Left colon (tissue), 2 donors: ENCODE results near the gene PAM16. TPM values are rescaled to one million over a fixed set of nuclear protein-coding genes. Genes with fewer than 3 reads are reported as not detected.

ENCODE experiments used
- ATAC-seq: fragments of 200-7000 bp; cut with Tn5 transposase; one replicate; pipeline ENCODE4 v1.9.1; 2020; ENCODE audit warnings: mild to moderate bottlenecking, moderate library complexity
- DNase-seq, 2 donors: peaks; one replicate each; pipeline ENCODE4 v3.0.0-alpha.2; 2020
- intact Hi-C, 2 donors: fragments of 100-400 bp; cut with DNase I in 1 of 2; cut with micrococcal nuclease in 1 of 2; formaldehyde crosslinking; loops; one replicate each; pipeline versions ENCODE4 v1.11.2 to v1.14.0; 2022; cut with DNase I, micrococcal nuclease
- total RNA-seq, 2 donors: library from RNA; stranded (reverse); fragmentation: NEBNext Ultra II Directional; extraction: Animal tissue kit (Norgen Biotek cat#: 25700); gene quantifications; one replicate each; pipeline ENCODE4 v1.2.1, GENCODE V29; 2021
- donor health status: DM: no; HTN: no; CAD: no.
- donor health status: DM: yes; HTN: yes; CAD: no.

Gene PAM16
- total RNA-seq, 2 donors from 2014 or later = 26.9 to 31.8 TPM

GRCh38 chr16:4317532-4318450, 33.3 kb downstream of the PAM16 start:
- ATAC-seq (no peak), DNase-seq (no peak)

GRCh38 chr16:4316864-4317531, 34.1 kb downstream of the PAM16 start:
- ATAC-seq (peak; percentile 36), DNase-seq (no peak)
- intact Hi-C loops = no loop called here

More at GRCh38 chr16:4317532-4318450, 33.3 kb downstream of the PAM16 start:
- intact Hi-C loops = no loop called here

- intact Hi-C loops = no loop called here
- DNase-seq = no peak
- no peak for ATAC-seq
Measured at GRCh38 chr16:4316108-4316863, 34.8 kb downstream of the PAM16 start.

- DNase-seq (peak in 1 of 2 donors; percentile 51), ATAC-seq (peak; percentile 42)
- intact Hi-C loops = no loop called here
Measured at GRCh38 chr16:4315186-4316107, 35.7 kb downstream of the PAM16 start, which contains the start of gene GLIS2. TSS of gene GLIS2 (plus strand) at chr16:4316067. CDS start at chr16:4332281, 16,214 bp downstream.

- intact Hi-C loops = no loop called here
- ATAC-seq (no peak), DNase-seq (no peak)
Measured at GRCh38 chr16:4314532-4315185, 36.5 kb downstream of the PAM16 start.

GRCh38 chr16:4313563-4314531, 37.3 kb downstream of the PAM16 start:
- intact Hi-C loops = no loop called here

GRCh38 chr16:4309833-4310266, 41.3 kb downstream of the PAM16 start:
- DNase-seq = peak; percentile 68 to 72
- peak; percentile 26 for ATAC-seq
- intact Hi-C loops = no loop called here

More at GRCh38 chr16:4313563-4314531, 37.3 kb downstream of the PAM16 start:
- ATAC-seq = peak; percentile 38
- DNase-seq = peak in 1 of 2 donors; percentile 45

GRCh38 chr16:4309102-4309832, 41.9 kb downstream of the PAM16 start:
- DNase-seq (no peak), ATAC-seq (no peak)
- intact Hi-C loops = no loop called here

- intact Hi-C loops = no loop called here
- ATAC-seq (peak; percentile 94), DNase-seq (peak; percentile 95 to 96)
Measured at GRCh38 chr16:4307215-4308037, 43.7 kb downstream of the PAM16 start.

GRCh38 chr16:4306470-4307214, 44.5 kb downstream of the PAM16 start:
- intact Hi-C loops = no loop called here
- ATAC-seq (no peak), DNase-seq (peak in 1 of 2 donors; percentile 28)

- ATAC-seq (no peak), DNase-seq (no peak)
- intact Hi-C loops = no loop called here
Measured at GRCh38 chr16:4303973-4304372, 47.1 kb downstream of the PAM16 start.

GRCh38 chr16:4301968-4302367, 49.2 kb downstream of the PAM16 start:
- intact Hi-C loops = no loop called here
- ATAC-seq (no peak), DNase-seq (no peak)

GRCh38 chr16:4301177-4301576, 49.9 kb downstream of the PAM16 start:
- DNase-seq (no peak), ATAC-seq (no peak)
- intact Hi-C loops = no loop called here

GRCh38 chr16:4298761-4299522, 52.2 kb downstream of the PAM16 start:
- intact Hi-C loops = no loop called here
- DNase-seq (peak; percentile 86 to 91), ATAC-seq (peak; percentile 100)
